ENCODE data around the gene RYR2. TPM values are rescaled to one million over a fixed set of nuclear protein-coding genes. Genes with fewer than 3 reads are reported as not detected.
A peak's percentile ranks its signal among the peaks of the same experiment; 100 is the strongest.

The RYR2 gene
- total RNA-seq: 16.8 TPM
- polyA plus RNA-seq: 7.2 TPM

GRCh38 chr1:237041795-237042525, at the start of gene RYR2:
Gene RYR2, plus strand, starts transcription at chr1:237042184. Its CDS starts 338 bp downstream, at chr1:237042522.
- Histone ChIP-seq H3K27ac (ENCODE audit: low read depth) (no peak within 1 kb of the TSS), H3K4me1 (ENCODE audit: insufficient read depth) (no peaks in the 10 kb centered on the region), H3K4me3 (ENCODE audit: low read depth, low read length) (peak within 1 kb of the TSS; percentile 48), H3K36me3 (ENCODE audit: insufficient read depth) (no peaks in the 10 kb centered on the region)
- WGBS: 2% methylated on average over 85 of the region's 87 CpGs
- no peak for DNase-seq (ENCODE audit: extremely low spot score)

DNA sequence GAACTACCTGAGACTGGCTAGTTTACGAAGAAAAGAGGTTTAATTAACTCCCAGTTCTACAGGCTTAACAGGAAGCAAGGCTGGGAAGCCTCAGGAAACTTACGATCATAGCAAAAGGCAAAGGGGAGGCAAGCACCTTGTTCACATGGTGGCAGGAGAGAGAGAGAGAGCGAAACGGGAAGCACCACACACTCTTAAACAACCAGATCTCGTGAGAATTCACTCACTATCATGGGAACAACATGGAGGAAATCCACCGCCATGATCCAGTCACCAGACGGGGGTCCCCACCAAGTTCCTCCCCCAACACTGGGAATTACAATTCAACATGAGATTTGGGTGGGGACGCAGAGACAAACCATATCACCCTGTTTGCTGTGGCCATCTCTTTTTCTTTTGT, 49.5 kb upstream of the RYR2 start:
- 80% methylated on average over 8 of the region's 8 CpGs for whole genome bisulfite sequencing

GRCh38 chr1:236994450-236994849, 47.5 kb upstream of the RYR2 start:
- Histone ChIP-seq H3K4me3 (ENCODE audit: low read depth, low read length) (no peak overlapping the region), H3K27ac (ENCODE audit: low read depth) (no peak overlapping the region), H3K4me1 (ENCODE audit: insufficient read depth) (no peaks in the 10 kb centered on the region), H3K36me3 (ENCODE audit: insufficient read depth) (no peaks in the 10 kb centered on the region)
- WGBS: 93% methylated on average over 1 of the region's 1 CpG
- no peak for DNase-seq (ENCODE audit: extremely low spot score)

More for the DNA sequence above, 49.5 kb upstream of the RYR2 start:
- Histone ChIP-seq H3K27ac (ENCODE audit: low read depth) (no peak overlapping the region), H3K4me1 (ENCODE audit: insufficient read depth) (no peaks in the 10 kb centered on the region), H3K4me3 (ENCODE audit: low read depth, low read length) (no peak overlapping the region), H3K36me3 (ENCODE audit: insufficient read depth) (no peaks in the 10 kb centered on the region)
- no peak for DNase-seq (ENCODE audit: extremely low spot score)

DNA sequence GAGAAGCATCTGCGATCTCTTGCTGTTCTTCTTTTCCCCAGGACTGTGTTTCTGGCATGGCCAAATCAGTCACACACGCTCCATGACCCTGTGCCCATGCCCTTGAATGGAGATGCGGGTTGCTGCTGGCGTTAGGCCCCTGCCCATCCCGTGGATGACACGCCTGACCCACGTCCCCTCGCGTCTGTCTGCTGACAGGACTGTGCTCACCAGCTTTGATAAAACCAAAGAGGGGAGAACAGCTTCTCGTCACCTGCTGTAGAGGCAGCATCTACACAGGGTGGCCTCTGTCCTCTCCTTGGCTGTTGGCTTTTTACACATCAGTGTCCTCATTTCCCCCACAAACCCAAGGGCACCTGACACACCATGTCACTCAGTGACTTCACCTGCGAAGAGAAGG, 44.6 kb upstream of the RYR2 start:
- H3K27ac ChIP-seq (ENCODE audit: low read depth): no peak overlapping the region
- WGBS: 85% methylated on average over 11 of the region's 11 CpGs
- no peaks in the 10 kb centered on the region for H3K4me1 ChIP-seq (ENCODE audit: insufficient read depth)
- H3K4me3 ChIP-seq (ENCODE audit: low read depth, low read length): no peak overlapping the region
- no peaks in the 10 kb centered on the region for H3K36me3 ChIP-seq (ENCODE audit: insufficient read depth)
- DNase-seq (ENCODE audit: extremely low spot score): no peak

GRCh38 chr1:236997882-236998281, 44.1 kb upstream of the RYR2 start:
- Histone ChIP-seq H3K36me3 (ENCODE audit: insufficient read depth) (no peaks in the 10 kb centered on the region), H3K4me1 (ENCODE audit: insufficient read depth) (no peaks in the 10 kb centered on the region), H3K4me3 (ENCODE audit: low read depth, low read length) (no peak overlapping the region), H3K27ac (ENCODE audit: low read depth) (no peak overlapping the region)
- no peak for DNase-seq (ENCODE audit: extremely low spot score)
- WGBS: 46% methylated on average over 12 of the region's 12 CpGs

DNA sequence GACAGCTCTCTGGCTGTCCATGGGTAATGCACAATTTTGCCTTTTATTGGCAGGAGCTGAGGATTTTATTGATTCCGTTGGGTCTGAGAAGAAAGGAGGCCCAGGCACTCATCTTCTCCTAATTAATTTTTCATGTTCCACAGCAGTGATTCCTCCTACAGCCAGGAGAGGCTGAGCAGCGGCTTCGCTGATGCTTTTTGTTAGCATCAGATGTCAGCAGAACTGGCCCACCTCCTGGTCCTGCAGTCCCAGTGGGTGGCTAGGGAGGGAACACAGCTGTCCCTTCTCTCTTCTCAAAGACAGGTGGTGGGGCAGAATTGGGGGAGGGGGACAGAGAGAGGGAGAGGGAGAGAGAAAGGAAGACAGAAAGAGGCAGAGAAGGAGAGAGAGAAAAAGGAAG, 43.4 kb upstream of the RYR2 start:
- H3K36me3 ChIP-seq (ENCODE audit: insufficient read depth): no peaks in the 10 kb centered on the region
- no peak overlapping the region for H3K27ac ChIP-seq (ENCODE audit: low read depth)
- 52% methylated on average over 3 of the region's 3 CpGs for WGBS
- no peaks in the 10 kb centered on the region for H3K4me1 ChIP-seq (ENCODE audit: insufficient read depth)
- H3K4me3 ChIP-seq (ENCODE audit: low read depth, low read length): no peak overlapping the region
- no peak for DNase-seq (ENCODE audit: extremely low spot score)

DNA sequence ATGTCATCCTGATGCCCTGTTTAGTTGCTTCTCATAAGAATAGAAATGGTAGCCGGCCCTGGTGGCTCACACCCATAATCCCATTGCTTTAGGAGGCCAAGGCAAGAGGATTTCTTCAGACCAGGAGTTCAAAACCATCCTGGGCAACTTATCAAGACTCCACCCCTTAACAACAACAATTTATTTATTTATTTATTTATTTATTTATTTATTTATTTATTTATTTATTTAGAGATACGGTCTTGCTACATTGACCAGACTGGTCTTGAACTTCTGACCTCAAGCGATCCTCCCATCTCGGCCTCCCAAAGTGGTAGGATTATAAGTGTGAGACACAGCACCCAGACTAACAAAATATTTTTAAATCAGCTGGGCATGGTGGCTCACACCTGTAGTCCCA, 41.8 kb upstream of the RYR2 start:
- no peak for DNase-seq (ENCODE audit: extremely low spot score)
- no peaks in the 10 kb centered on the region for H3K36me3 ChIP-seq (ENCODE audit: insufficient read depth)
- 94% methylated on average over 4 of the region's 4 CpGs for whole genome bisulfite sequencing

DNA sequence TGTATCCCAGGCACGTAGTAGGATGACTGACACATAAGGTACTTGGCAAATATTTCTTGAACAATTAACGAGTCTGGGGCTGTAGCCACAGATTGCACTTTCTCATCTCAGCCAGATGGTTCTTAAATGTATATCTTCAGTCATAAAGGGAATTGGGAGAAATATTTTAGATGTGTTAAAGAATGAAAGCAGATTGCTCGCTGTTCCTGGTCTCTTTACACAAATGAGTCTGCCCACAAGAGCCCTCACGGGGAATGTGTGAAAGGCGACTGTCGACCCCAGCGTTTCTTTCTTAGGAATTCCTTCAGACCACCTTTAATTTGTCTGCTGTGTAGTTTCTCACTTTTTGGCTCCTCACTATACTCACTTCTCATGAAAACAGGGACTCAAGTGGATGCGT, 38.5 kb upstream of the RYR2 start:
- H3K36me3 ChIP-seq (ENCODE audit: insufficient read depth): no peaks in the 10 kb centered on the region
- H3K4me3 ChIP-seq (ENCODE audit: low read depth, low read length): no peak overlapping the region
- no peaks in the 10 kb centered on the region for H3K4me1 ChIP-seq (ENCODE audit: insufficient read depth)
- DNase-seq (ENCODE audit: extremely low spot score): no peak
- H3K27ac ChIP-seq (ENCODE audit: low read depth): no peak overlapping the region
- 74% methylated on average over 8 of the region's 8 CpGs for WGBS

More for the DNA sequence above, 41.8 kb upstream of the RYR2 start:
- no peaks in the 10 kb centered on the region for H3K4me1 ChIP-seq (ENCODE audit: insufficient read depth)
- H3K4me3 ChIP-seq (ENCODE audit: low read depth, low read length): no peak overlapping the region
- no peak overlapping the region for H3K27ac ChIP-seq (ENCODE audit: low read depth)

DNA sequence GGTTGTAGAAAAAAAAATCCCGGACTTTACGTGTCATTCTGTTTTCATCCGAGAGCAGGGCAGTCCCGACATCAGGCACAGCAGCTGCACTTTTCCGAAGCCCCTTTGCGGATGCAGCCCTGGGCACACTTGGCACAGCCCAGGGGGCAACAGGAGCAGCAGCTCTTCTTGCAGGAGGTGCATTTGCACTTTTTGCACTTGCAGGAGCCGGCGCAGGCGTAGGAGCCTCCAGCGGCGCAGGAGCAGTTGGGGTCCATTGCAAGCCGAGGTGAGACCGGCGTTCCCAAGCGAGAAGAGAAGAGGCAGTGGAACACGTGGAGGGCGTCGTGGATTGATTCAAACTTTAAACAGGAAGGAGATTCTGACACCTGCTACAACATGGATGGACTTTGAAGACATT, 37.9 kb upstream of the RYR2 start, which contains the start of gene MT1HL1:
TSS of gene MT1HL1 (minus strand) at position 326 of the 400 bp plus-strand sequence. CDS start at position 257, 69 bp downstream.
- H3K4me3 ChIP-seq (ENCODE audit: low read depth, low read length): no peak within 1 kb of the TSS
- DNase-seq (ENCODE audit: extremely low spot score): no peak
- 91% methylated on average over 18 of the region's 18 CpGs for WGBS
- no peaks in the 10 kb centered on the region for H3K36me3 ChIP-seq (ENCODE audit: insufficient read depth)
- H3K27ac ChIP-seq (ENCODE audit: low read depth): no peak within 1 kb of the TSS
- no peaks in the 10 kb centered on the region for H3K4me1 ChIP-seq (ENCODE audit: insufficient read depth)

- no peaks in the 10 kb centered on the region for H3K36me3 ChIP-seq (ENCODE audit: insufficient read depth)
- WGBS: 58% methylated on average over 4 of the region's 4 CpGs
- H3K4me1 ChIP-seq (ENCODE audit: insufficient read depth): no peaks in the 10 kb centered on the region
- H3K4me3 ChIP-seq (ENCODE audit: low read depth, low read length): no peak overlapping the region
- DNase-seq (ENCODE audit: extremely low spot score): no peak
- no peak overlapping the region for H3K27ac ChIP-seq (ENCODE audit: low read depth)
Observed at GRCh38 chr1:237005674-237006073, 36.3 kb upstream of the RYR2 start.

DNA sequence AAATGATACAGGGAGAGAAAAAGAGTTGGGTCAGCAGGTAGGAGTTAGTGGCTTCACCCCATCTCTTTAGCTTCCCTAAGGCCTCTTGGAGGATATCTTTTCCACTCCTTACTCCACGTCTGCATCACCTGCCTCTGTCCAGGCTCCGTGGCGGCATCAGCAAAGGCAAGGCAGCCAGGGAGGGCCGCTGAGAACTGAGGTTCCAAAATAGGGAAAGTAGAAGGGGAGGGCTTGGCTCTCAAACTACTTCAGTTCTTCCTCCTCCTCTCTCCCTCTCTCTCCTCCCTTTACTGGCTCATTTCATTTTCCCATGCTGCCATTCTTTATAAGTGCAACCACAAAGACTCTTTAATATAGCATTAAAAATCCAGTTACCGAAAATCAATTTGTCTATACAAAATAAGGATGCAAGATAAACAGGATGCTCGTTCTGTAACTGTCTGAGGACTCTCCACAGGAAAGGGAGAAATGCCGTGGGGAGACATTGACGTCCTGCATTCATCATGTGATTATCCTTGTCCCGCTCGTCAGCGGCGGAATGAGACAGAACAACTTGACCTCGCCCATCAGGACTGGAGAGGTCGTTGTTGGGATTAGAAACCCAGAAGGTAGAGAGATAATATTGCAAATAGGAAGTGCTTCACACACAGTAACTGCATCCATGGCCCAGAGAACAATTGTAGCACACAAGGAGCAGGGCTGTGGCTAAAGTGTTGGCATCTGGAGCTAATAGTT, 34.7 kb upstream of the RYR2 start:
- no peak overlapping the region for H3K4me3 ChIP-seq (ENCODE audit: low read depth, low read length)
- no peak overlapping the region for H3K27ac ChIP-seq (ENCODE audit: low read depth)
- WGBS: 71% methylated on average over 14 of the region's 14 CpGs

DNA sequence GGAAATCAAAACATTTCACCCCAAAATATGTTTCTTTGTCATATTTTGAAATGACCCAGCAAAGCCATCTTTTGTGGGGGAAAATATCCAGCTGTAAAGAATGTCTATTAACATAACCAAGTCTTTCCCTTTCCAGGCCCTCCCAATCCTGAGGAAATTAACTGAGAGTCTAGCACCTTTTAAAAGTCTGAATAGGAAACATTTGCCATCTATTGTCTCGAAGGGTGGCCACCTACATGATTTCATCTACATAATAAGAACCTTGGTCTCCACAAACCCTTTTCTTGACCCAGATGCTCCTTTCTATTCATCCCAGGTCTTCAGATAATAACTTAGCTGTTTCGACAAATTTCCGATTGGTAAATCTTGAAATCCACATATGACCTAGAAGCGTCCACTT, 32.4 kb upstream of the RYR2 start:
- DNase-seq (ENCODE audit: extremely low spot score): no peak
- Histone ChIP-seq H3K4me1 (ENCODE audit: insufficient read depth) (no peaks in the 10 kb centered on the region), H3K36me3 (ENCODE audit: insufficient read depth) (no peaks in the 10 kb centered on the region), H3K27ac (ENCODE audit: low read depth) (no peak overlapping the region), H3K4me3 (ENCODE audit: low read depth, low read length) (no peak overlapping the region)
- WGBS: 91% methylated on average over 4 of the region's 4 CpGs

More for the DNA sequence above, 34.7 kb upstream of the RYR2 start:
- H3K4me1 ChIP-seq (ENCODE audit: insufficient read depth): no peaks in the 10 kb centered on the region
- DNase-seq (ENCODE audit: extremely low spot score): no peak
- H3K36me3 ChIP-seq (ENCODE audit: insufficient read depth): no peaks in the 10 kb centered on the region

- Histone ChIP-seq H3K4me1 (ENCODE audit: insufficient read depth) (no peaks in the 10 kb centered on the region), H3K36me3 (ENCODE audit: insufficient read depth) (no peaks in the 10 kb centered on the region), H3K4me3 (ENCODE audit: low read depth, low read length) (no peak overlapping the region), H3K27ac (ENCODE audit: low read depth) (no peak overlapping the region)
- WGBS: 60% methylated on average over 3 of the region's 3 CpGs
- no peak for DNase-seq (ENCODE audit: extremely low spot score)
Observed at GRCh38 chr1:237011432-237011831, 30.6 kb upstream of the RYR2 start.

- DNase-seq (ENCODE audit: extremely low spot score): no peak
- Histone ChIP-seq H3K36me3 (ENCODE audit: insufficient read depth) (no peaks in the 10 kb centered on the region), H3K27ac (ENCODE audit: low read depth) (no peak overlapping the region), H3K4me3 (ENCODE audit: low read depth, low read length) (no peak overlapping the region), H3K4me1 (ENCODE audit: insufficient read depth) (no peaks in the 10 kb centered on the region)
- WGBS: 69% methylated on average over 5 of the region's 5 CpGs
Observed at GRCh38 chr1:237012361-237012760, 29.6 kb upstream of the RYR2 start.
